ENCODE measurements around the gene POLN.

POLN gene

GRCh38 chr4:2067446-2068197, 174.3 kb downstream of the POLN start:
- no peaks in the 10 kb centered on the region for H3K27me3 ChIP-seq (ENCODE audit: insufficient read depth, low read depth, severe bottlenecking)
- peaks cover 20% of the 10 kb centered on the region for H3K36me3 ChIP-seq
- no peak for DNase-seq
- no peak for TF ChIP-seq CTCF (IDR thresholded peaks at IDR 0.05; ENCODE audit: low read depth, low read length)
- no peaks in the 10 kb centered on the region for H3K9me3 ChIP-seq (ENCODE audit: severe bottlenecking)
- no peak overlapping the region for H3K27ac ChIP-seq
- H3K4me3 ChIP-seq (ENCODE audit: low read depth, low read length): no peak overlapping the region

GRCh38 chr4:2066571-2067445, 175.1 kb downstream of the POLN start:
- H3K27me3 ChIP-seq (ENCODE audit: insufficient read depth, low read depth, severe bottlenecking): no peaks in the 10 kb centered on the region
- no peak overlapping the region for H3K4me3 ChIP-seq (ENCODE audit: low read depth, low read length)
- no peak for DNase-seq
- H3K27ac ChIP-seq: no peak overlapping the region
- no peaks in the 10 kb centered on the region for H3K9me3 ChIP-seq (ENCODE audit: severe bottlenecking)
- TF ChIP-seq CTCF (IDR thresholded peaks at IDR 0.05; ENCODE audit: low read depth, low read length): no peak
- peaks cover 24% of the 10 kb centered on the region for H3K36me3 ChIP-seq

- DNase-seq: no peak
- Histone ChIP-seq H3K4me3 (ENCODE audit: low read depth, low read length) (no peak overlapping the region), H3K36me3 (peaks cover 29% of the 10 kb centered on the region), H3K9me3 (ENCODE audit: severe bottlenecking) (no peaks in the 10 kb centered on the region), H3K27ac (no peak overlapping the region), H3K27me3 (ENCODE audit: insufficient read depth, low read depth, severe bottlenecking) (no peaks in the 10 kb centered on the region)
- TF ChIP-seq CTCF (IDR thresholded peaks at IDR 0.05; ENCODE audit: low read depth, low read length): no peak
Measured at GRCh38 chr4:2066011-2066551, 175.8 kb downstream of the POLN start.

GRCh38 chr4:2065106-2065930, 176.6 kb downstream of the POLN start:
- no peak for TF ChIP-seq CTCF (IDR thresholded peaks at IDR 0.05; ENCODE audit: low read depth, low read length)
- Histone ChIP-seq H3K27me3 (ENCODE audit: insufficient read depth, low read depth, severe bottlenecking) (no peaks in the 10 kb centered on the region), H3K36me3 (peaks cover 30% of the 10 kb centered on the region), H3K9me3 (ENCODE audit: severe bottlenecking) (no peaks in the 10 kb centered on the region), H3K4me3 (ENCODE audit: low read depth, low read length) (no peak overlapping the region), H3K27ac (no peak overlapping the region)
- DNase-seq: no peak

GRCh38 chr4:2064276-2064991, 177.5 kb downstream of the POLN start:
- H3K4me3 ChIP-seq (ENCODE audit: low read depth, low read length): no peak overlapping the region
- no peak for TF ChIP-seq CTCF (IDR thresholded peaks at IDR 0.05; ENCODE audit: low read depth, low read length)
- peaks cover 30% of the 10 kb centered on the region for H3K36me3 ChIP-seq
- no peak overlapping the region for H3K27ac ChIP-seq
- no peaks in the 10 kb centered on the region for H3K27me3 ChIP-seq (ENCODE audit: insufficient read depth, low read depth, severe bottlenecking)
- no peaks in the 10 kb centered on the region for H3K9me3 ChIP-seq (ENCODE audit: severe bottlenecking)
- no peak for DNase-seq
